ENCODE results near the gene LARP1B.
"Not testable (repeated sequence)": the region's sequence is repeated elsewhere in the genome, so short reads cannot be mapped to it uniquely, and the experiment has no call there.

LARP1B gene

GRCh38 chr4:128232719-128233118, 171.6 kb downstream of the LARP1B start:
- Mint-ChIP-seq H3K4me3 (no peak overlapping the region), H3K27me3 (no peaks in the 10 kb centered on the region), H3K4me1 (no peaks in the 10 kb centered on the region), H3K27ac (no peak overlapping the region), H3K9me3 (peaks cover 0 to 4% of the 10 kb centered on the region in 2 donors)
- DNase-seq (no peak), ATAC-seq (no peak)

DNA sequence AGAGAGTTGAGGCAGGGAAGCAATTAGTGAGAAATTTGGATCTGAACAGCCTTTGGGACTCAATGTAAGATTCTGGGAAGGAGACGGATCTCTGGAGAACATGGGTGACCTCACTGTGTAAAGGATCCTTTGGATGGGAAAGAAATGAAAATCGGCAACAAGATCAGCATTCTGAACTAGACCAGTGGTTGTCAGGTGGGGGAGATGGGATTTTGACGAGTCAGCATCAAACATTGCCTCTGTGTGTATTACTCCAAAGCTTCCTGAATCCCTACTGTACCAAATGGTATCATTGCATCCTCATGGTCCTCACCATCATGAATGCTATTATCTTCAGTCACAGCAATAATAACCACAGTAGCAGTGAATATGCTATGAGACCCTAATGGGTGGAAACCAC, 173.7 kb downstream of the LARP1B start:
- Mint-ChIP-seq H3K4me1 (no peaks in the 10 kb centered on the region), H3K9me3 (peaks cover 0 to 4% of the 10 kb centered on the region in 2 donors), H3K4me3 (no peak overlapping the region), H3K27ac (no peak overlapping the region), H3K27me3 (no peaks in the 10 kb centered on the region)
- DNase-seq (no peak), ATAC-seq (no peak)

DNA sequence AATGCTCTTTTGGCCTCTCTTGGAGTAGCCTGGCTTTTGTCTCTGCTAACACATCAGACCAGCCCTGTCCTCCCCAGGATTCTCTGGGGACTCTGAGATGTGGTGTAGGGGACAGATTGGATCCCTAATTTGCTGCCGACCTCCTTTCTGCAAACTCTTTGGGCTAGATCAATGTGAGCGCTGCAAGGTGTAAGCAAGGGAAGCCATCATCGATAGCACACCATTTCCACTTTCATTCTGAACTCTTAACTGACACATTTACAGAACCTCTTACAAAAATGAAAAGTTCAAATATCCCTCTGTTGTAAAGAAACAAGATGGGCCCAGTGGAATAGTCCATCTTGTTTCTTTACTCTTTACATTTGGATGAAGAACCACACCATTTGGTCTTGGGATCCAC, 179.9 kb downstream of the LARP1B start:
- H3K4me1 Mint-ChIP-seq: no peaks in the 10 kb centered on the region
- no peak overlapping the region for H3K27ac Mint-ChIP-seq

DNA sequence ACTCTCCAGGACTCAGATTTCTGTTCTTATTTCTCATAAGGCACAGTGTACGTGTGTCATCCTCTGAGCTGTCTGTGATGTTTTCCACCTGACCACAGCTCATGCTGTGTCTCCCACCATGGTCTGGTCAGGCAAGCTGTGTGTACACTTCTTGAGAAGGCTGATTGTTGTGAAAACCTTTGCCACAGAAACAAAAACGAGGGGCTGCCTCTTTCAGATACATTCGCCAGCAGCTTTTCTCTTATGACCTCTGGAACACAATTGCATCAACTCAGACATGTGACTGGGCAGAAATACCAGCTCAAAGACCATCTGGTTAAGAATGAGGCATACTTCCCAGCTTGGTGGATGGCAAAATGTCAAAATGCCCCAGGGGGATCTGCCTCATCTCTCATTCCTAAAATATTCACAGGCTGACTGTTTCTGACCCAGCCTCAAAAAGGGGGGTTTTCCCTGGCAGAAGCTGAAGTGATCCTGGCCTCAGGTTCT, 180.4 kb downstream of the LARP1B start:
- Mint-ChIP-seq H3K4me3 (no peak overlapping the region), H3K4me1 (no peaks in the 10 kb centered on the region), H3K9me3 (peaks cover 0 to 1% of the 10 kb centered on the region in 2 donors), H3K27ac (no peak overlapping the region), H3K27me3 (peaks cover 8% of the 10 kb centered on the region)
- no peak for DNase-seq
- no peak for ATAC-seq

More for the DNA sequence above, 179.9 kb downstream of the LARP1B start:
- no peak overlapping the region for H3K4me3 Mint-ChIP-seq
- H3K27me3 Mint-ChIP-seq: peaks cover 8% of the 10 kb centered on the region
- no peaks in the 10 kb centered on the region for H3K9me3 Mint-ChIP-seq
- ATAC-seq (no peak), DNase-seq (no peak)

- Mint-ChIP-seq H3K27ac (peak overlapping the region in 1 of 2 donors; percentile 11), H3K4me3 (no peak overlapping the region), H3K9me3 (peaks cover 0 to 4% of the 10 kb centered on the region in 2 donors), H3K4me1 (no peaks in the 10 kb centered on the region), H3K27me3 (peaks cover 8% of the 10 kb centered on the region)
- DNase-seq (no peak), ATAC-seq (no peak)
Observed at GRCh38 chr4:128241981-128242380, 180.9 kb downstream of the LARP1B start.

DNA sequence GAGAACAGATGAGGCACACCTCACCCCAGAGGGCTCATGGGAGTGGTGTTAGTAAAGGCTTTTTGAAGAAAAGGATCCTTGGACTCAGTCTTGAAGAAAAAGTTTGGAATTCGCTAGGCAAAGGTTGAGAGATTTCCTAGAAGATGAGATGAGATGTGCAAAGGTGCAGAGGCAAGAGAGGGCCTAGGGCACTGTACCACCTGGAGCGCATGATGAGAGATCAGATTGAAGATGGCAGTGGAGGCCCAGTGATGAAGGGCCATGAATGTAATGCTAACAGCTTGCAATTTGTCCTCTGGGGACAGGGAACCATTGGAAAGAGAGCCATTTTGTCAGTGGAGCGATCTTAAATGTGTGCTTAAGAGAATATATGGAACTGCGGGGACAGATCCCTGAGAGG, 181.5 kb downstream of the LARP1B start:
- ATAC-seq: no peak
- Mint-ChIP-seq H3K9me3 (peaks cover 0 to 4% of the 10 kb centered on the region in 2 donors), H3K27ac (no peak overlapping the region), H3K27me3 (peaks cover 8% of the 10 kb centered on the region), H3K4me3 (no peak overlapping the region), H3K4me1 (no peaks in the 10 kb centered on the region)
- DNase-seq: no peak

DNA sequence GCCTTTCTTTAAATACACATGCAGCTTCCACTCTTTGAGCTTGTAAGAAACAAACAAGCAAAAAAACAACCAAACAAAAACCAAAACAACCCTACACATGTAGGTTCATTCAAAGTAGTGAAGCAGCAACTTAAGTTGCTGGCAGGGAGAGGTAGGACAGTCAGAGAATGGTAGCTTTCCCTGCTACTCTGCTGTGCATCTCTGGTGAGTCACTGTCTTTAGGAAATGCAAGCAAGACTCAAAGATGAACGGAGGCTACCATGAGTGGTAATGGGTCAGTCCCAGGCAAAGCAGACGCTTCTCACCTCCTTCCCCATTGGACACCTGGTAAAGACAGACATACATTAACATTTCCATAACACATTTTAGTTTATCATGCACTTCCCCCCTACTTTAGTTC, 183.3 kb downstream of the LARP1B start:
- Mint-ChIP-seq H3K4me3 (no peak overlapping the region), H3K4me1 (no peaks in the 10 kb centered on the region), H3K9me3 (peaks cover 0 to 8% of the 10 kb centered on the region in 2 donors), H3K27ac (no peak overlapping the region), H3K27me3 (peaks cover 8% of the 10 kb centered on the region)
- ATAC-seq (no peak), DNase-seq (no peak)

- H3K27me3 Mint-ChIP-seq, H3K4me1 Mint-ChIP-seq, H3K4me3 Mint-ChIP-seq, ATAC-seq, H3K27ac Mint-ChIP-seq, DNase-seq: not testable (repeated sequence)
- H3K9me3 Mint-ChIP-seq: peaks cover 0 to 11% of the 10 kb centered on the region in 2 donors
Observed at GRCh38 chr4:128245391-128245790, 184.3 kb downstream of the LARP1B start.

- DNase-seq (no peak), ATAC-seq (no peak)
- peaks cover 8% of the 10 kb centered on the region for H3K27me3 Mint-ChIP-seq
- no peaks in the 10 kb centered on the region for H3K4me1 Mint-ChIP-seq
- no peak overlapping the region for H3K27ac Mint-ChIP-seq
- H3K4me3 Mint-ChIP-seq: no peak overlapping the region
- peaks cover 0 to 11% of the 10 kb centered on the region in 2 donors for H3K9me3 Mint-ChIP-seq
Observed at GRCh38 chr4:128247906-128248305, 186.8 kb downstream of the LARP1B start.

GRCh38 chr4:128249787-128250668, 188.9 kb downstream of the LARP1B start:
- Mint-ChIP-seq H3K4me3 (no peak overlapping the region), H3K9me3 (peaks cover 0 to 11% of the 10 kb centered on the region in 2 donors), H3K27ac (no peak overlapping the region), H3K27me3 (no peaks in the 10 kb centered on the region), H3K4me1 (no peaks in the 10 kb centered on the region)
- DNase-seq (no peak), ATAC-seq (no peak)

DNA sequence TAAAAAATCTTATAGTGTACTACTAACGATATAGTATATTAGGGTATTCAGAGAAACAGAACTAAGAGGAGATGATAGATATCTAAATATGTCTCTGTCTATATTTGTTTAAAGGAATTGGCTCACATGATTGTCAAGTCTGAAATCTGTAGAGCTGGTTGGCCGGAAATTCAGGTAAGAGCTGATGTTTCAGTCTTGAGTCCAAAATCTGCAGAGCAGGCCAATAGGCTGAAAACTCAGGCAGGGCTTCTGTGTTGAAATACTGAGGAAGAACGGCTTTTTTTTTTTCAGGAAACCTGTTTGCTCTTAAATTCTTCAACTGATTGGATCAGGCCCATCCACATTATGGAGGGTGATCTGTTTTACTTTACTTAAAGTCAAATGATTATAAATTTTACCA, 194.8 kb downstream of the LARP1B start:
- H3K4me1 Mint-ChIP-seq: no peaks in the 10 kb centered on the region
- no peaks in the 10 kb centered on the region for H3K9me3 Mint-ChIP-seq

GRCh38 chr4:128256539-128256938, 195.4 kb downstream of the LARP1B start:
- ATAC-seq: no peak
- H3K4me3 Mint-ChIP-seq: no peak overlapping the region
- H3K4me1 Mint-ChIP-seq: no peaks in the 10 kb centered on the region
- DNase-seq: no peak
- H3K27ac Mint-ChIP-seq: no peak overlapping the region
- H3K9me3 Mint-ChIP-seq: no peaks in the 10 kb centered on the region
- no peaks in the 10 kb centered on the region for H3K27me3 Mint-ChIP-seq

More for the DNA sequence above, 194.8 kb downstream of the LARP1B start:
- no peak overlapping the region for H3K27ac Mint-ChIP-seq
- ATAC-seq (no peak), DNase-seq (no peak)
- H3K27me3 Mint-ChIP-seq: no peaks in the 10 kb centered on the region
- H3K4me3 Mint-ChIP-seq: no peak overlapping the region

GRCh38 chr4:128258166-128258565, 197.1 kb downstream of the LARP1B start:
- H3K4me1 Mint-ChIP-seq, H3K27ac Mint-ChIP-seq, DNase-seq, H3K27me3 Mint-ChIP-seq, H3K9me3 Mint-ChIP-seq, H3K4me3 Mint-ChIP-seq, ATAC-seq: not testable (repeated sequence)

GRCh38 chr4:128259889-128260288, 198.8 kb downstream of the LARP1B start:
- ATAC-seq, DNase-seq, H3K9me3 Mint-ChIP-seq, H3K27me3 Mint-ChIP-seq, H3K27ac Mint-ChIP-seq, H3K4me3 Mint-ChIP-seq, H3K4me1 Mint-ChIP-seq: not testable (repeated sequence)
